Smooth muscle cell (in vitro differentiated cells): ENCODE data around the gene GBF1. TPM values are rescaled to one million over a fixed set of nuclear protein-coding genes. Genes with fewer than 3 reads are reported as not detected.

ENCODE experiments used
- DNase-seq: peaks from one replicate; lab custom pipeline; 2025; ENCODE audit not compliant: unreplicated experiment; lab: John Stamatoyannopoulos, UW
- H2AFZ ChIP-seq: fragments of 200-600 bp; sonication (generic); 2 replicates; pipeline ENCODE4 v1.6.0; 2016; ENCODE audit warnings: antibody characterized with exemption, low read depth, mild to moderate bottlenecking
- H3F3A ChIP-seq: fragments of 200-600 bp; sonication (generic); 2 replicates; pipeline ENCODE4 v1.6.0; 2017; ENCODE audit warnings: antibody characterized with exemption, low read depth
- H3K27ac ChIP-seq: fragments of 200-600 bp; sonication (generic); 2 replicates; pipeline ENCODE4 v1.5.1; 2016; ENCODE audit warnings: low read depth, mild to moderate bottlenecking
- H3K27me3 ChIP-seq: fragments of 200-600 bp; sonication (generic); 2 replicates; pipeline ENCODE4 v1.6.1; 2016; ENCODE audit warnings: low read depth, mild to moderate bottlenecking
- H3K36me3 ChIP-seq: fragments of 200-600 bp; sonication (generic); 2 replicates; pipeline ENCODE4 v1.5.1; 2016; ENCODE audit warnings: low read depth
- H3K4me1 ChIP-seq: fragments of 200-600 bp; sonication (generic); 2 replicates; pipeline ENCODE4 v1.5.1; 2016; ENCODE audit warnings: low read depth
- H3K4me2 ChIP-seq: fragments of 200-600 bp; sonication (generic); 2 replicates; pipeline ENCODE4 v1.6.0; 2016; ENCODE audit warnings: mild to moderate bottlenecking
- H3K4me3 ChIP-seq: fragments of 200-600 bp; sonication (generic); 2 replicates; pipeline ENCODE4 v1.5.1; 2016; ENCODE audit warnings: mild to moderate bottlenecking
- H3K79me2 ChIP-seq: fragments of 200-600 bp; sonication (generic); 2 replicates; pipeline ENCODE4 v1.6.0; 2016; ENCODE audit warnings: low read depth, mild to moderate bottlenecking
- H3K9ac ChIP-seq: fragments of 200-600 bp; sonication (generic); 2 replicates; pipeline ENCODE4 v1.6.0; 2016; ENCODE audit warnings: low read depth
- H3K9me3 ChIP-seq: fragments of 200-600 bp; sonication (generic); replicated peaks from 2 replicates; pipeline ENCODE4 v1.5.1; 2016; ENCODE audit warnings: low read depth
- H4K20me1 ChIP-seq: fragments of 200-600 bp; sonication (generic); 2 replicates; pipeline ENCODE4 v1.6.0; 2016; ENCODE audit warnings: low read depth
- CTCF ChIP-seq: fragments of 200-600 bp; sonication (generic); IDR thresholded peaks from 2 replicates; pipeline ENCODE4 v1.5.1; 2017; ENCODE audit warnings: borderline replicate concordance, mild to moderate bottlenecking, antibody characterized with exemption; ENCODE audit not compliant: insufficient read depth, poor library complexity, severe bottlenecking
- WGBS: methylation state at CpG from one replicate; pipeline ENCODE4 v1.1.7; 2016; ENCODE audit warnings: low lambda C conversion rate; 5-methylcytosine and 5-hydroxymethylcytosine counted together
- polyA plus RNA-seq: library from polyadenylated mRNA; unstranded; fragments of >200 nt; fragmentation: Nextera tagmentation; extraction: Ambion mirVana; gene quantifications from 2 replicates; pipeline ENCODE4 v1.2.1, GENCODE V29; 2016
- total RNA-seq: library from RNA; depleted of rRNA; stranded (reverse); fragments of >200 nt; gene quantifications from 2 replicates; pipeline ENCODE4 v1.2.3, GENCODE V29; 2014

Gene GBF1
- total and polyA plus RNA-seq, 2 experiments from 2014 or later, result 52.8 to 56.4 TPM

GRCh38 chr10:102425444-102425843 is 180.1 kb downstream of the GBF1 start:
- H3K79me2 ChIP-seq, result peaks cover 5% of the 10 kb centered on the region
- 86% methylated on average over 1 of the region's 1 CpG for WGBS
- no peak overlapping the region for H3K4me3 ChIP-seq
- H4K20me1 ChIP-seq, result peaks cover 9% of the 10 kb centered on the region
- H3K27ac ChIP-seq, result no peak overlapping the region
- no peak overlapping the region for H3K4me2 ChIP-seq
- no peak overlapping the region for H2AFZ ChIP-seq
- H3K9ac ChIP-seq, result no peak overlapping the region
- no peak for DNase-seq
- H3K27me3 ChIP-seq, result no peaks in the 10 kb centered on the region
- no peaks in the 10 kb centered on the region for H3K36me3 ChIP-seq
- H3K9me3 ChIP-seq, result no peaks in the 10 kb centered on the region
- TF ChIP-seq CTCF, result no peak
- peaks cover 11% of the 10 kb centered on the region for H3F3A ChIP-seq
- H3K4me1 ChIP-seq, result peaks cover 8% of the 10 kb centered on the region

- Histone ChIP-seq H3K9ac (no peak overlapping the region), H2AFZ (no peak overlapping the region)
- 72% methylated on average over 7 of the region's 7 CpGs for WGBS
Measured at GRCh38 chr10:102426803-102427287, 181.5 kb downstream of the GBF1 start.

GRCh38 chr10:102429468-102429867 is 184.1 kb downstream of the GBF1 start:
- no peak for TF ChIP-seq CTCF
- WGBS, result 90% methylated on average over 8 of the region's 8 CpGs
- DNase-seq, result no peak

More at GRCh38 chr10:102426803-102427287, 181.5 kb downstream of the GBF1 start:
- no peaks in the 10 kb centered on the region for H3K27me3 ChIP-seq
- no peak for DNase-seq
- peaks cover 8% of the 10 kb centered on the region for H4K20me1 ChIP-seq
- H3K79me2 ChIP-seq, result peaks cover 8% of the 10 kb centered on the region
- H3K27ac ChIP-seq, result no peak overlapping the region
- peaks cover 11% of the 10 kb centered on the region for H3F3A ChIP-seq
- peaks cover 13% of the 10 kb centered on the region for H3K4me1 ChIP-seq
- no peaks in the 10 kb centered on the region for H3K9me3 ChIP-seq
- no peak overlapping the region for H3K4me2 ChIP-seq
- no peak overlapping the region for H3K4me3 ChIP-seq
- TF ChIP-seq CTCF, result no peak
- no peaks in the 10 kb centered on the region for H3K36me3 ChIP-seq

GRCh38 chr10:102431452-102432124 is 186.3 kb downstream of the GBF1 start:
- H3K27ac ChIP-seq, result peak overlapping the region; percentile 59
- no peaks in the 10 kb centered on the region for H3K27me3 ChIP-seq
- H3K9ac ChIP-seq, result peak overlapping the region; percentile 89
- no peaks in the 10 kb centered on the region for H4K20me1 ChIP-seq
- H3K79me2 ChIP-seq, result peaks cover 11% of the 10 kb centered on the region
- no peaks in the 10 kb centered on the region for H3K36me3 ChIP-seq
- WGBS, result 23% methylated on average over 4 of the region's 4 CpGs
- no peak for DNase-seq
- peak overlapping the region; percentile 100 for H3K4me2 ChIP-seq
- H2AFZ ChIP-seq, result peak overlapping the region; percentile 97
- peaks cover 23% of the 10 kb centered on the region for H3K4me1 ChIP-seq
- no peaks in the 10 kb centered on the region for H3K9me3 ChIP-seq
- no peaks in the 10 kb centered on the region for H3F3A ChIP-seq
- TF ChIP-seq CTCF, result no peak
- H3K4me3 ChIP-seq, result peak overlapping the region; percentile 97

More at GRCh38 chr10:102429468-102429867, 184.1 kb downstream of the GBF1 start:
- Histone ChIP-seq H3K36me3 (no peaks in the 10 kb centered on the region), H3K4me1 (peaks cover 8% of the 10 kb centered on the region), H3K4me3 (no peak overlapping the region), H3K27ac (no peak overlapping the region), H4K20me1 (no peaks in the 10 kb centered on the region), H3K27me3 (no peaks in the 10 kb centered on the region), H2AFZ (no peak overlapping the region), H3K9me3 (no peaks in the 10 kb centered on the region), H3K9ac (no peak overlapping the region), H3K79me2 (peaks cover 3% of the 10 kb centered on the region), H3K4me2 (no peak overlapping the region), H3F3A (no peaks in the 10 kb centered on the region)
